Measurements from ENCODE around the gene IARS2.
"Not testable (repeated sequence)": the region's sequence is repeated elsewhere in the genome, so short reads cannot be mapped to it uniquely, and the experiment has no call there.

Gene IARS2

GRCh38 chr1:220094016-220094911 is at the start of gene IARS2:
Gene IARS2, plus strand, starts transcription at chr1:220094132. Its CDS starts 85 bp downstream, at chr1:220094217.
- peak; percentile 94 for DNase-seq

- no peak for DNase-seq
Measured at GRCh38 chr1:220044678-220045355, 49.1 kb upstream of the IARS2 start.

GRCh38 chr1:220045356-220046051 is 48.4 kb upstream of the IARS2 start:
- no peak for DNase-seq

- peak; percentile 93 for DNase-seq
Measured at GRCh38 chr1:220046052-220046930, 47.6 kb upstream of the IARS2 start, which contains the start of gene EPRS1. Gene EPRS1, minus strand, starts transcription at chr1:220046505. Its CDS starts 117 bp downstream, at chr1:220046388.

- no peak for DNase-seq
Measured at GRCh38 chr1:220056374-220056773, 37.6 kb upstream of the IARS2 start.

GRCh38 chr1:220060876-220061275 is 33.1 kb upstream of the IARS2 start:
- no peak for DNase-seq

- no peak for DNase-seq
Measured at GRCh38 chr1:220062629-220063028, 31.3 kb upstream of the IARS2 start.

GRCh38 chr1:220067269-220068204 is 26.4 kb upstream of the IARS2 start:
- no peak for DNase-seq

- no peak for DNase-seq
Measured at GRCh38 chr1:220076861-220077762, 16.8 kb upstream of the IARS2 start.

- DNase-seq, result no peak
Measured at GRCh38 chr1:220077887-220078286, 16.0 kb upstream of the IARS2 start.

GRCh38 chr1:220084460-220084859 is 9.5 kb upstream of the IARS2 start:
- DNase-seq, result no peak

GRCh38 chr1:220086261-220086686 is 7.7 kb upstream of the IARS2 start:
- not testable (repeated sequence) for DNase-seq

- DNase-seq, result peak; percentile 99
Measured at GRCh38 chr1:220089650-220090556, 4.0 kb upstream of the IARS2 start, which contains the start of gene BPNT1. Gene BPNT1, minus strand, starts transcription at chr1:220089788. Its CDS starts 9,942 bp downstream, at chr1:220079846.

- no peak for DNase-seq
Measured at GRCh38 chr1:220092694-220093093, 1.2 kb upstream of the IARS2 start.

- no peak for DNase-seq
Measured at GRCh38 chr1:220093361-220094015, 444 bp upstream of the IARS2 start.

GRCh38 chr1:220099826-220100225 is 5.9 kb downstream of the IARS2 start:
- DNase-seq, result no peak

- not testable (repeated sequence) for DNase-seq
Measured at GRCh38 chr1:220110473-220110872, 16.5 kb downstream of the IARS2 start.

GRCh38 chr1:220112600-220112999 is 18.7 kb downstream of the IARS2 start:
- not testable (repeated sequence) for DNase-seq
